ENCODE data around the gene ENGASE.
A peak's percentile ranks its signal among the peaks of the same experiment; 100 is the strongest.

Gene ENGASE

GRCh38 chr17:79044462-79044861 is 30.2 kb upstream of the ENGASE start:
- no peaks in the 10 kb centered on the region for H3K36me3 Mint-ChIP-seq
- ATAC-seq (ENCODE audit: low read depth) (no peak), DNase-seq (ENCODE audit: low spot score in 2 of 2) (no peak)
- peaks cover 13% of the 10 kb centered on the region for H3K4me1 Mint-ChIP-seq
- H3K27me3 Mint-ChIP-seq, result peaks cover 25% of the 10 kb centered on the region
- no peaks in the 10 kb centered on the region for H3K9me3 Mint-ChIP-seq
- H3K27ac Mint-ChIP-seq, result no peak overlapping the region
- H3K4me3 Mint-ChIP-seq, result no peak overlapping the region

- DNase-seq (ENCODE audit: low spot score in 2 of 2) (no peak), ATAC-seq (ENCODE audit: low read depth) (no peak)
- H3K27me3 Mint-ChIP-seq, result peaks cover 27% of the 10 kb centered on the region
- no peaks in the 10 kb centered on the region for H3K9me3 Mint-ChIP-seq
- no peak overlapping the region for H3K4me3 Mint-ChIP-seq
- H3K4me1 Mint-ChIP-seq, result peaks cover 13% of the 10 kb centered on the region
- no peaks in the 10 kb centered on the region for H3K36me3 Mint-ChIP-seq
- H3K27ac Mint-ChIP-seq, result no peak overlapping the region
These were observed 29.5 kb upstream of the ENGASE start for GRCh38 chr17:79045001-79045729.

- DNase-seq (ENCODE audit: low spot score in 2 of 2) (peak; percentile 45 to 63), ATAC-seq (ENCODE audit: low read depth) (peak; percentile 70)
- Mint-ChIP-seq H3K27ac (no peak overlapping the region), H3K36me3 (no peaks in the 10 kb centered on the region), H3K4me3 (no peak overlapping the region), H3K9me3 (no peaks in the 10 kb centered on the region), H3K4me1 (peaks cover 13% of the 10 kb centered on the region), H3K27me3 (peaks cover 29% of the 10 kb centered on the region)
These were observed 28.8 kb upstream of the ENGASE start for GRCh38 chr17:79045842-79046196.

- Mint-ChIP-seq H3K4me3 (no peak overlapping the region), H3K4me1 (peaks cover 13% of the 10 kb centered on the region), H3K36me3 (no peaks in the 10 kb centered on the region), H3K27me3 (peaks cover 33% of the 10 kb centered on the region), H3K9me3 (no peaks in the 10 kb centered on the region), H3K27ac (no peak overlapping the region)
- ATAC-seq (ENCODE audit: low read depth), result no peak
- DNase-seq (ENCODE audit: low spot score in 2 of 2), result no peak
These were observed 28.3 kb upstream of the ENGASE start for GRCh38 chr17:79046197-79046915.

- Mint-ChIP-seq H3K4me3 (no peak overlapping the region), H3K27ac (no peak overlapping the region), H3K36me3 (no peaks in the 10 kb centered on the region), H3K27me3 (peaks cover 34% of the 10 kb centered on the region), H3K4me1 (peaks cover 13% of the 10 kb centered on the region), H3K9me3 (no peaks in the 10 kb centered on the region)
- ATAC-seq (ENCODE audit: low read depth) (no peak), DNase-seq (ENCODE audit: low spot score in 2 of 2) (no peak)
These were observed 27.7 kb upstream of the ENGASE start for GRCh38 chr17:79046916-79047280.

GRCh38 chr17:79047291-79047920 is 27.2 kb upstream of the ENGASE start:
- no peak overlapping the region for H3K27ac Mint-ChIP-seq
- H3K4me3 Mint-ChIP-seq, result no peak overlapping the region
- peaks cover 37% of the 10 kb centered on the region for H3K27me3 Mint-ChIP-seq
- H3K36me3 Mint-ChIP-seq, result no peaks in the 10 kb centered on the region
- H3K9me3 Mint-ChIP-seq, result no peaks in the 10 kb centered on the region
- H3K4me1 Mint-ChIP-seq, result peaks cover 13% of the 10 kb centered on the region
- DNase-seq (ENCODE audit: low spot score in 2 of 2) (no peak), ATAC-seq (ENCODE audit: low read depth) (no peak)

- no peaks in the 10 kb centered on the region for H3K9me3 Mint-ChIP-seq
- no peak for ATAC-seq (ENCODE audit: low read depth)
- peaks cover 33% of the 10 kb centered on the region for H3K27me3 Mint-ChIP-seq
- no peak overlapping the region for H3K27ac Mint-ChIP-seq
- peaks cover 10% of the 10 kb centered on the region for H3K4me1 Mint-ChIP-seq
- H3K36me3 Mint-ChIP-seq, result no peaks in the 10 kb centered on the region
- no peak overlapping the region for H3K4me3 Mint-ChIP-seq
- no peak for DNase-seq (ENCODE audit: low spot score in 2 of 2)
These were observed 26.4 kb upstream of the ENGASE start for GRCh38 chr17:79047923-79048825.

- H3K36me3 Mint-ChIP-seq, result peaks cover 2% of the 10 kb centered on the region
- H3K4me3 Mint-ChIP-seq, result no peak overlapping the region
- ATAC-seq (ENCODE audit: low read depth) (no peak), DNase-seq (ENCODE audit: low spot score in 2 of 2) (no peak)
- H3K4me1 Mint-ChIP-seq, result peaks cover 9% of the 10 kb centered on the region
- peaks cover 2% of the 10 kb centered on the region for H3K9me3 Mint-ChIP-seq
- H3K27ac Mint-ChIP-seq, result no peak overlapping the region
- peaks cover 31% of the 10 kb centered on the region for H3K27me3 Mint-ChIP-seq
These were observed 25.5 kb upstream of the ENGASE start for GRCh38 chr17:79048826-79049755.

- no peak overlapping the region for H3K4me3 Mint-ChIP-seq
- peaks cover 2% of the 10 kb centered on the region for H3K36me3 Mint-ChIP-seq
- no peak for ATAC-seq (ENCODE audit: low read depth)
- H3K27me3 Mint-ChIP-seq, result peaks cover 27% of the 10 kb centered on the region
- no peak for DNase-seq (ENCODE audit: low spot score in 2 of 2)
- H3K27ac Mint-ChIP-seq, result no peak overlapping the region
- H3K4me1 Mint-ChIP-seq, result peaks cover 9% of the 10 kb centered on the region
- peaks cover 5% of the 10 kb centered on the region for H3K9me3 Mint-ChIP-seq
These were observed 24.8 kb upstream of the ENGASE start for GRCh38 chr17:79049821-79050220.

- ATAC-seq (ENCODE audit: low read depth), result no peak
These were observed 24.1 kb upstream of the ENGASE start for GRCh38 chr17:79050551-79050950.

GRCh38 chr17:79051306-79051705 is 23.3 kb upstream of the ENGASE start:
- Mint-ChIP-seq H3K4me3 (no peak overlapping the region), H3K4me1 (no peaks in the 10 kb centered on the region), H3K27ac (no peak overlapping the region), H3K36me3 (peaks cover 2% of the 10 kb centered on the region), H3K27me3 (peaks cover 17% of the 10 kb centered on the region), H3K9me3 (peaks cover 5% of the 10 kb centered on the region)
- ATAC-seq (ENCODE audit: low read depth) (no peak), DNase-seq (ENCODE audit: low spot score in 2 of 2) (no peak)

More at GRCh38 chr17:79050551-79050950, 24.1 kb upstream of the ENGASE start:
- Mint-ChIP-seq H3K27ac (no peak overlapping the region), H3K9me3 (peaks cover 5% of the 10 kb centered on the region), H3K4me1 (peaks cover 2% of the 10 kb centered on the region), H3K36me3 (peaks cover 2% of the 10 kb centered on the region), H3K27me3 (peaks cover 21% of the 10 kb centered on the region), H3K4me3 (no peak overlapping the region)
- no peak for DNase-seq (ENCODE audit: low spot score in 2 of 2)

GRCh38 chr17:79052131-79052530 is 22.5 kb upstream of the ENGASE start:
- Mint-ChIP-seq H3K4me1 (no peaks in the 10 kb centered on the region), H3K36me3 (peaks cover 2% of the 10 kb centered on the region), H3K27me3 (peaks cover 18% of the 10 kb centered on the region), H3K4me3 (no peak overlapping the region), H3K27ac (no peak overlapping the region), H3K9me3 (peaks cover 5% of the 10 kb centered on the region)
- ATAC-seq (ENCODE audit: low read depth) (no peak), DNase-seq (ENCODE audit: low spot score in 2 of 2) (no peak)
